GM13977 (cell line): Measurements from ENCODE around the gene TPM4.

Source experiments
- DNase-seq: peaks from one replicate; pipeline ENCODE4 v3.0.0; 2012; ENCODE audit warnings: low spot score
- CTCF ChIP-seq: IDR thresholded peaks from 2 replicates; pipeline ENCODE4 v1.5.1; 2012; ENCODE audit warnings: mild to moderate bottlenecking, control low read depth; ENCODE audit not compliant: insufficient read depth; ENCODE audit errors: extremely low read depth, missing control alignments
- in situ Hi-C: fragments of 300-500 bp; cut with MboI; formaldehyde crosslinking; loops from one replicate; pipeline ENCODE4 v1.12.0; 2022; ENCODE audit warnings: low sequenced_read_pairs, low pct_unique_long_range_greater_than_20kb, mixed read lengths, inconsistent platforms; ENCODE audit not compliant: unreplicated experiment

Gene TPM4

GRCh38 chr19:16121967-16122366 lies 45.7 kb downstream of the TPM4 start:
- DNase-seq = no peak
- TF ChIP-seq CTCF = no peak
- in situ Hi-C loops = no loop called here

- no peak for TF ChIP-seq CTCF
- no peak for DNase-seq
- in situ Hi-C loops = no loop called here
Measured at GRCh38 chr19:16124953-16125352, 48.7 kb downstream of the TPM4 start.

GRCh38 chr19:16125737-16126495 lies 49.6 kb downstream of the TPM4 start:
- in situ Hi-C loops = no loop called here
- DNase-seq = no peak
- no peak for TF ChIP-seq CTCF

GRCh38 chr19:16127080-16127479 lies 50.8 kb downstream of the TPM4 start:
- no peak for DNase-seq
- TF ChIP-seq CTCF = no peak
- in situ Hi-C loops = no loop called here

- TF ChIP-seq CTCF = no peak
- DNase-seq = no peak
- in situ Hi-C loops = no loop called here
Measured at GRCh38 chr19:16127776-16128371, 51.6 kb downstream of the TPM4 start.

- TF ChIP-seq CTCF = no peak
- in situ Hi-C loops = no loop called here
- DNase-seq = no peak
Measured at GRCh38 chr19:16131648-16132047, 55.4 kb downstream of the TPM4 start.

- no peak for DNase-seq
- in situ Hi-C loops = no loop called here
- TF ChIP-seq CTCF = no peak
Measured at GRCh38 chr19:16133818-16134217, 57.5 kb downstream of the TPM4 start.
